T-helper 2 cell treated with Interferon-gamma antibody and Interleukin-4, amounts not matched to agents 5 μg/mL and 100 μg/mL, for 36 hours (primary cell): ENCODE measurements around the gene ATP10B.

Experiments
- DNase-seq: peaks from one replicate; pipeline ENCODE4 v3.0.0; 2021; ENCODE audit warnings: low spot score
- H3K27ac Mint-ChIP-seq: one replicate; pipeline ENCODE4 v1.8.0; 2021; ENCODE audit warnings: mild to moderate bottlenecking, mixed read lengths
- H3K27me3 Mint-ChIP-seq: one replicate; pipeline ENCODE4 v1.8.0; 2021; ENCODE audit warnings: low read depth, mixed read lengths
- H3K36me3 Mint-ChIP-seq: one replicate; pipeline ENCODE4 v1.8.0; 2021; ENCODE audit warnings: low read depth, mixed read lengths
- H3K4me1 Mint-ChIP-seq: one replicate; pipeline ENCODE4 v1.8.0; 2021; ENCODE audit warnings: low read depth, mixed read lengths
- H3K4me3 Mint-ChIP-seq: one replicate; pipeline ENCODE4 v1.8.0; 2022; ENCODE audit warnings: mild to moderate bottlenecking, moderate library complexity, mixed read lengths
- H3K9me3 Mint-ChIP-seq: one replicate; pipeline ENCODE4 v1.8.0; 2021; ENCODE audit warnings: mixed read lengths

The ATP10B gene

DNA sequence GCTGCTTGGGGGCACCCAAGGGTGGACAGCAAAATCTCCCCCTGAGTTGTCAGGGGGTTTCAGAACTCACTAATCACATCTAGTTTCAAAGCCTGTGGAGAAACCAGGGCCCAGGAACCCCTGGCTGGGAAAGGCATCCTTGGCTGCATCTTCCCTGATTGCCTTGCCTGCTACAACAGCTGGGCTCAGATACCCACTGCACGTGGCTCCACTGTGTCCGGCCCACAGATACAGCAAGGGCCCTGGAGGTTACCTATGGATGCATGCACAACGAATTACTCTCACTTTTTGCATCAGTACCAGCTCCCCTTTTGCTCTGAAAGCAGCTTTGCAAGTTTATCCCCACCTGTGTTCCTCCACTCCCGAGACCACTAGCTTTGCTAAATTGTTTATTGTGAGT, 55.0 kb downstream of the ATP10B start:
- Mint-ChIP-seq H3K36me3 (no peaks in the 10 kb centered on the region), H3K4me1 (no peaks in the 10 kb centered on the region), H3K27ac (no peak overlapping the region), H3K27me3 (no peaks in the 10 kb centered on the region), H3K9me3 (no peaks in the 10 kb centered on the region), H3K4me3 (no peak overlapping the region)
- no peak for DNase-seq

DNA sequence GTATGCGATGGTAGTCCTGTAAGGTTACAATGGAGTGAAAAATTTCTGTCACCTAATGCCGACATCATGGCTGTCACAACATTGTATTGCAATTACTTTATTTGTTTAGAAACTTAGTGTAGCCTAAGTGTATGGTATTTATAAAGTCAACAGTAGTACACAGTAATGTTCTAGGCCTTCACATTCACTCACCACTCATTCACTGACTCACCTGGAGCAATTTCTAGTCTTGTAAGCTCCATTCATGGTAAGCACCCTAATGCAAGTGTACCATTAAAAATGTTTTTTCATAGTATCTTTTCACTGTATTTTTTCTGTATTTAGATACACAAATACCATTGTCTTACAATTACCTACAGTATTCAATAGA, 58.5 kb downstream of the ATP10B start:
- H3K9me3 Mint-ChIP-seq: no peaks in the 10 kb centered on the region
- H3K27me3 Mint-ChIP-seq: peaks cover 3% of the 10 kb centered on the region
- no peak overlapping the region for H3K4me3 Mint-ChIP-seq
- no peak for DNase-seq
- no peaks in the 10 kb centered on the region for H3K36me3 Mint-ChIP-seq
- no peak overlapping the region for H3K27ac Mint-ChIP-seq
- H3K4me1 Mint-ChIP-seq: no peaks in the 10 kb centered on the region

GRCh38 chr5:160792732-160793529, 59.1 kb downstream of the ATP10B start:
- no peak overlapping the region for H3K4me3 Mint-ChIP-seq
- no peaks in the 10 kb centered on the region for H3K4me1 Mint-ChIP-seq
- H3K36me3 Mint-ChIP-seq: no peaks in the 10 kb centered on the region
- no peak overlapping the region for H3K27ac Mint-ChIP-seq
- peaks cover 5% of the 10 kb centered on the region for H3K27me3 Mint-ChIP-seq
- H3K9me3 Mint-ChIP-seq: no peaks in the 10 kb centered on the region
- no peak for DNase-seq

GRCh38 chr5:160792281-160792680, 59.7 kb downstream of the ATP10B start:
- H3K36me3 Mint-ChIP-seq: no peaks in the 10 kb centered on the region
- no peaks in the 10 kb centered on the region for H3K9me3 Mint-ChIP-seq
- peaks cover under 1% of the 10 kb centered on the region for H3K4me1 Mint-ChIP-seq

DNA sequence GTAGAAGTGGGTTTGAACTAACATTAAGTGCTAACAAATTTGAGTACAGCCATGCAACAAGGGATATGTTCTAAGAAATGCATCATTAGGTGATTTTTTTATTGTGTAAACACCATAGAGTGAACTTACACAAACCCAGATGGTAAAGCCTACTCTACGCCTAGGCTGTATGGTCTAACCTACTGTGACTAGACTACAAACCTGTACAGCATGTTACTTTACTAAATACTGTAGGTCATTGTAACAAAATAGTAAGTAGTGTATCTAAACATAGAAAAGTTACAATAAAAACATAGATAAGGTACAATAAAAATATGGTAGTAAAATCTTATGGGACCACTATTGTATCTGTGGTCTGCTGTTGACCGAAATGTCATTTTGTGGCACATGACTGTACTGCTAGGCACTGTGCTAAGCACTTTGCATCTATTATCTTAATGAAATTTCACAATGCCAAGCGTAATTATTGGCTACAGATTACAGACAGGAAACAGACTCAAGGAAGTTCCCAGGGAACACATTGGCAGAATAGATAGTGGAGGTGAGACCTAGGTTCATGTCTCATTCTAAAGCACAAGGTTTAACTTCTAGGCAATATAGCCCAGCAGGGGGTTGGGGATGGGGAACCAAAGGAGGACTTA, 62.7 kb downstream of the ATP10B start:
- Mint-ChIP-seq H3K27ac (no peak overlapping the region), H3K27me3 (peaks cover 5% of the 10 kb centered on the region), H3K9me3 (no peaks in the 10 kb centered on the region), H3K4me1 (peaks cover 2% of the 10 kb centered on the region), H3K4me3 (no peak overlapping the region), H3K36me3 (no peaks in the 10 kb centered on the region)
- no peak for DNase-seq

More at GRCh38 chr5:160792281-160792680, 59.7 kb downstream of the ATP10B start:
- H3K4me3 Mint-ChIP-seq: no peak overlapping the region
- H3K27me3 Mint-ChIP-seq: peaks cover 5% of the 10 kb centered on the region
- H3K27ac Mint-ChIP-seq: no peak overlapping the region
- no peak for DNase-seq

DNA sequence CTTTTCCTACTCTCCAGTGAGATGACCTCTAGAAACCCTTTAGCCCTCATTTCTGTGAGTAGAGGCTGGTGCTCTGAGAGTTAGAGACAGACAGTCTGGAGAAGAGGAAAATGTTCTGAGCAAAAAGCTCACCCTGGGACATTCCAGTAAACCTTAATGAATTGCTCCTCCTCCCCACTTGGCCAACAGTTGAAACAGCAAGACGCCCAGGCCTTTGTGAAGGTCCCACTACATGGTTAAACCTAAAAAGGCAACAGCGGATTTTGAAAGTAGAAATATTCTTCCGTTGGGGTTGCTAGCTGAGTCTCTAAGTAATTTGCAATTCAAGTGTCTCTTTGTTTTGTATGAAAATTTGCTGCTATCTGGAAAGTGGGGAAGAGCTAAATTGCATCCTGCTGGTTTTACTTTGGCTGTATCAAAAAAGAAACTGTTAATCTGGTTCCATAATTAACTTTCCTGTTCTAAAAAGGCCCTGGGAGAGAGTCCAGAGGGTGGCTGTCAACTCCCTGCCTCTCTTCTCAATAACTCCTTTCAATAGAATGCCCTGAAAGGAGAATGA, 63.8 kb downstream of the ATP10B start:
- no peak for DNase-seq
- H3K36me3 Mint-ChIP-seq: no peaks in the 10 kb centered on the region
- peaks cover 2% of the 10 kb centered on the region for H3K4me1 Mint-ChIP-seq
- no peaks in the 10 kb centered on the region for H3K9me3 Mint-ChIP-seq
- peaks cover 5% of the 10 kb centered on the region for H3K27me3 Mint-ChIP-seq
- H3K27ac Mint-ChIP-seq: no peak overlapping the region
- H3K4me3 Mint-ChIP-seq: no peak overlapping the region

DNA sequence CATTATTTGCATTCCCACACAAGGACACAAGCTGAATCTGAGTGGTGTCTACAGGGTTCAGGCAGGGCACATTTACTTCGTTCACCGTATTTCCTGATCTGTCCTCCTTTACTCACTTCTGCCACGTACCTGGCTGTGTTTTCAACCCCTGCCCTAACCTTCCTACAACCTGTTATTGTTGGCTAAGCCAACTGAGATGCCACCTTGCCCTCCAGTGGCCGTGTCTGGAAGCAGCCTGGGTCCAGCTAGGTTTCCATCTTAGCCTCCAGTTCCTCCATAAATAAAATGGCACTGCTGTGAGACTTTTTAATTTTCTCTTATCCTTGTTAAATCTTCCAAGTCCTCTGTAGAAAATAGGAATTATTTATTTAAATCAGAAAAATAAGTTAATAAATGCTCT, 64.8 kb downstream of the ATP10B start:
- Mint-ChIP-seq H3K36me3 (no peaks in the 10 kb centered on the region), H3K27me3 (peaks cover 5% of the 10 kb centered on the region), H3K4me1 (peaks cover 2% of the 10 kb centered on the region), H3K27ac (no peak overlapping the region), H3K9me3 (no peaks in the 10 kb centered on the region), H3K4me3 (no peak overlapping the region)
- no peak for DNase-seq

GRCh38 chr5:160774666-160775315, 77.2 kb downstream of the ATP10B start:
- Mint-ChIP-seq H3K4me1 (no peaks in the 10 kb centered on the region), H3K27ac (no peak overlapping the region), H3K27me3 (no peaks in the 10 kb centered on the region), H3K36me3 (no peaks in the 10 kb centered on the region), H3K9me3 (no peaks in the 10 kb centered on the region), H3K4me3 (no peak overlapping the region)
- no peak for DNase-seq

GRCh38 chr5:160773646-160774410, 78.2 kb downstream of the ATP10B start:
- H3K4me1 Mint-ChIP-seq: no peaks in the 10 kb centered on the region
- H3K36me3 Mint-ChIP-seq: no peaks in the 10 kb centered on the region
- no peak for DNase-seq
- no peak overlapping the region for H3K4me3 Mint-ChIP-seq
- no peak overlapping the region for H3K27ac Mint-ChIP-seq
- H3K9me3 Mint-ChIP-seq: no peaks in the 10 kb centered on the region
- H3K27me3 Mint-ChIP-seq: no peaks in the 10 kb centered on the region

- no peaks in the 10 kb centered on the region for H3K4me1 Mint-ChIP-seq
- no peak overlapping the region for H3K4me3 Mint-ChIP-seq
- H3K36me3 Mint-ChIP-seq: no peaks in the 10 kb centered on the region
- H3K9me3 Mint-ChIP-seq: no peaks in the 10 kb centered on the region
- peaks cover 2% of the 10 kb centered on the region for H3K27me3 Mint-ChIP-seq
- H3K27ac Mint-ChIP-seq: no peak overlapping the region
- DNase-seq: no peak
These were observed 79.2 kb downstream of the ATP10B start for GRCh38 chr5:160772854-160773253.

GRCh38 chr5:160770718-160771117, 81.3 kb downstream of the ATP10B start:
- Mint-ChIP-seq H3K4me3 (no peak overlapping the region), H3K9me3 (no peaks in the 10 kb centered on the region), H3K4me1 (no peaks in the 10 kb centered on the region), H3K27me3 (peaks cover 2% of the 10 kb centered on the region), H3K27ac (no peak overlapping the region), H3K36me3 (no peaks in the 10 kb centered on the region)
- no peak for DNase-seq

GRCh38 chr5:160769301-160769700, 82.7 kb downstream of the ATP10B start:
- Mint-ChIP-seq H3K27ac (no peak overlapping the region), H3K4me1 (no peaks in the 10 kb centered on the region), H3K9me3 (no peaks in the 10 kb centered on the region), H3K27me3 (peaks cover 2% of the 10 kb centered on the region), H3K36me3 (no peaks in the 10 kb centered on the region), H3K4me3 (no peak overlapping the region)
- no peak for DNase-seq

- Mint-ChIP-seq H3K9me3 (no peaks in the 10 kb centered on the region), H3K4me3 (no peak overlapping the region)
These were observed 84.9 kb downstream of the ATP10B start for GRCh38 chr5:160767062-160767461.

More at GRCh38 chr5:160767062-160767461, 84.9 kb downstream of the ATP10B start:
- peaks cover 6% of the 10 kb centered on the region for H3K27me3 Mint-ChIP-seq
- H3K36me3 Mint-ChIP-seq: no peaks in the 10 kb centered on the region
- no peak for DNase-seq
- no peaks in the 10 kb centered on the region for H3K4me1 Mint-ChIP-seq
- no peak overlapping the region for H3K27ac Mint-ChIP-seq
